DMS114 treated with DMSO at 0.1 percent for 48 hours (cell line): ENCODE results near the gene APBA2.

Experiments used
- DNase-seq: peaks from one replicate; lab custom pipeline; 2025; ENCODE audit not compliant: unreplicated experiment; lab: John Stamatoyannopoulos, UW

The APBA2 gene

DNA sequence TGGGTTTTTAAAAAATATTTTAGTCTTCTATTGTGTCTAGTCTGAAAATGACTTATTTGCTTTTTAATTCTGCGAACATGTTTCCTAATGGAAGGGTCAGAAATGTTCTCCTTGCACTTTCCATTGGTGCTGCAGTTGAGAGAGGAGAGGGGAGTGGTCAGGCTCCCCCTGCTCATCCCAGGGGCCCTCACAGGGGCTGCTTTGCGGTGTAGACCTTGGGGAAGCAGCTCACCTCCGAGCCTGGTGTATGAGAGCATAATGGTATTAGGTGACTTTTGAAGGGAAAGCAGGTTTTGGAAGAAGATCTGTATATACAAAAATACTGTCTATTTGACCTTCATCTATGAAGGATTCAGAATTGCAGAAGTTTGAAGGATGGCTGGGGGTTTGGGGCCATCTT is 28.3 kb downstream of the APBA2 start:
- DNase-seq: no peak

DNA sequence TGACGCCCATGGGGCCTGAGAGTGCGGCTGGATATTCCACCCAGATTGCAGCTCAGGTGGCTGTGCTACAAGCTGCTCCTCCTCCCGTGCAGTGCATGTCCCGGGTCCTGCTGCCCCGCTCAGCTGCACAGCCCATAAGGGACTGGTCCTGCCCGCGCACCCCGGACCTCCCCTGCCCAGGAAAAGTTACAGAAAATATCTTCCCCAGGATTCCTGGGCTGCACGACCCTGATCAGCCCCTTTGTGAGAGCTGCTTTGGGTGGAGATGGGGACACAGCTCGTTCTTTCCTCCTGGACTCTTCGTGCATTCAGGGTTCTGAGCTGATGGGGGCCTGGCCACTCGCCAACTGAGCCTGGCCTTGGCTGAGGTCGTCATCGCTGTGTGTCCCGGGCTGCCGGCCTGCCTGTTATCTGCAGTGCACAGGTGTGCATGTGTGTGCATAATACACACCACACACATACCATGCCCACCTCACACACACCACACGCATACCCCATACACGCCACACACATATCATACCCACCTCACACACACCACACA is 28.8 kb downstream of the APBA2 start:
- no peak for DNase-seq

DNA sequence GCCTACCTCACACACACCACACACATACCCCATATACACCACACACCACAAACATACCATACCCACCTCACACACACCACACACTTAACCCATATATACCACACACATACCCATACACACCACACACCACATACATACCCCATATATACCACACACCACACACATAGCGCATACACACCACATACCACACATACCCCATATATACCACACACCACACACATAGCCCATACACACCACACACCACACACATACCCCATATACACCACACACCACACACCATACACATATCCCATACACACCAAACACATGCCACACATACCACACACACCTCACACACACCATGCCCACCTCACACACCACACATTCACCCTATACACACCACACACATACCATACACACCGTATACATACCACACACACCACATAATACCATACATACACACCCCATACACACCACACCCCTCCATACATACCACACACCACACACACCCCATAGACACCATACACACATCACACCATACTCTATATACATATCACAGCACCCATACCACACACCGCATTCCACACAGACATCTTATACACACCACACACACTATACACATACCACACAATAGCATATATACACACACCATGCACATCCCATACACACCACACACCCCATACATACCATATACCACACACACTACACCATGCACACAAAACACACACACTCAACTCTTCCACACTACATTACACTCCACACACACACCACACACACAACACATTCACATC is 29.5 kb downstream of the APBA2 start:
- DNase-seq: no peak

GRCh38 chr15:28915935-28916334 is 30.2 kb downstream of the APBA2 start:
- no peak for DNase-seq

DNA sequence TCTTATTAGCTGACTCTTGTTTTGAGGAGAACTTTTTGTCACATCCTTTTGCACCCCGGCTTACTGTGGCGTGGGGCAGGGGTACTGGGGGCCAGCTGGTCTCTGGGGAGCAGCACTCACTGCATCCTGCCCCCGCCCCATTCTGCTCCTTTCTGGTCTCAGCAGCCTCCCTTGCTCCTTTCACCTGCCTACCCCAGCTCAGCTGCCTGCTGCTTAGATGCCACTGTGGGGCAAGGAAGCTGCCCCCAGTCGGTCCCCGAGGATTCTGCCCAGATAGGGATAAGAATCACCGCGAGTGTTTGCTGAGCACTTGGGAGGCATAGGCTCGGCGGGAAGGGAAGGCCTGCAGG is 32.0 kb downstream of the APBA2 start:
- DNase-seq: no peak

DNA sequence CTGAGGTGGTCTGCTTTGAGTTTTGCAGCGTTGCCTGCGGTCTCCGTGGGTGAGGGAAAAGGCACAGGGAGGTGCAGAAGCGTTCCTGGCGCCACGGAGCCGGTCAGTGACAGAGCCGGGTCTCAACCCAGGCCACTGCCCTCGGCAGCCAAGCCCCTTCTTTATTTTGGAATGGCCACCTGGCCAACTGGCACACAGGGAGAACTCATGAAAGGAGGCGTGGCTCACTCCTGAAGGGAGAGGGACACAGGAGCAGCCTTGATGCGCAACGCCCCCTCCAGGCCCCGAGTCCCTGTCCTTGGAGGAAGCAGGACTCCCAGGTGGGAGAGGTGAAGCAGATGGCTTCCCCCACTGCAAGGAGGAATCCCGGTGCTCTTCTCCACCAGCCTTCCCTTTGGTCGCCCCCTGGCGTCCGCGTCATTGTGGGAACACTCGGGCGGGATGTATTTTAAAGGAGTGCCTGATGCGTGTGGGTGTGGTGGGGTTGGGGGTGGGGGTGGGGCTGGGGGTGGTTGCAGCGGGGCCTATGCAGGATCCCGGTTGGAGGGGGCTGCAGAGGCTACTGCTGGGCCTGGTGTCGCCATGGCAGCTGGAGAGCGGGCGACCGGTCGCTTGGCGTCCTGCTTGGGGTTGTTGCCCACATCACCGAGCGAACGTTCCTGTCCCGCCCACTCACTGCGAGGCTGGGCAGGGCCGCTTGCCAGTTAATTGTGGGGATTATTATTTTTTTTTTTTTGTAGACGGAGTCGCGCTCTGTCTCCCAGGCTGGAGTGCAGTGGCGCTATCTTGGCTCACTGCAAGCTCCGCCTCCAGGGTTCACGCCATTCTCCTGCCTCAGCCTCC is 32.6 kb downstream of the APBA2 start:
- DNase-seq: no peak

- no peak for DNase-seq
Observed at GRCh38 chr15:28919201-28919635, 33.4 kb downstream of the APBA2 start.

DNA sequence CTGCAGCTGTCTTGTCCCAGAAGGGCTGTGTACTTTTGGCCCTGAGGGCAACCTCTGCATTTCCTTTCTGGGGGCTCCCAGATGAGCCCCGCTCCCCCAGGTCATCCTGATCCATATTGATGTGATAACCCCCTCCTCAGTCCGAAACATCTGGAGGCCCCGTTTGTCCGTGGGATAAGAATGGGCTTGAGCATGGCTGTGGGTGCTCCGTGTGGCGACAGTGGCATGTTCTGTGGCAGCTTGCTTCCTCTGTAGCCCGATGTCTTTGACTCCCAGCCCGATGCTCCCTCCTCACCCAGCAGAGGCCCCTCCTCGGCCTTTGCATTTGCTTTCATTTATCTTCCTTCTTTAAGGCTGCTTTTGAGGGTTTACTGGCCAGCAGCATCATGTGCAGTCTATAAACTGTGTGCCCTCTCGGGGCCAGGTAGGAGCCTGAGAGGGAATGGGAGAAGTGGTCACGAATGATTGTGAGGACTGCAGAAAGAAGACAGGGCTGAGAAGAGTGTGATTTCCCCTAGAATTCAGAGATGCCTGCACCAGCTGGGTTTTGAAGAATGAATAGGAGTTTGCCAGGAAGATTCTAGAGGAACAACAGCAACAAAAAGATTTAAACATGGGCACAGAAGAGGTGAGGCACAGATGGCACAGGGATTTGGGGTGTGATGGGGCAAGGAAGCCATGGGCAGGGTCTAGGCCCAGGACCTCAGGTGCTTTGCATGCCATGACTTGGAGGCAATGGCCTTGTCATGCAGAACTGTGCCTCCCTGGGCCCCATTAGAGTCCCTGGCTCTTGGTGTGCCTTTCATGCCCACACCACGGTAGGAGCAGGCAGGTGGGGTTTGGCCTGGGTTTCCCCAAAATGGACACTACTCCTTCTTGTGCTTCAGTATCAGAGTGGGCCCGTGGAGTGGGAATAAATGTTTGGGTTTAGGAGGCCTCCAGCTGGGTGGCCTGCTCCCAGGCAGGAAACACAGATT is 34.2 kb downstream of the APBA2 start:
- no peak for DNase-seq

- no peak for DNase-seq
Observed at GRCh38 chr15:28920781-28921331, 35.1 kb downstream of the APBA2 start.

- DNase-seq: no peak
Observed at GRCh38 chr15:28921336-28921735, 35.6 kb downstream of the APBA2 start.

DNA sequence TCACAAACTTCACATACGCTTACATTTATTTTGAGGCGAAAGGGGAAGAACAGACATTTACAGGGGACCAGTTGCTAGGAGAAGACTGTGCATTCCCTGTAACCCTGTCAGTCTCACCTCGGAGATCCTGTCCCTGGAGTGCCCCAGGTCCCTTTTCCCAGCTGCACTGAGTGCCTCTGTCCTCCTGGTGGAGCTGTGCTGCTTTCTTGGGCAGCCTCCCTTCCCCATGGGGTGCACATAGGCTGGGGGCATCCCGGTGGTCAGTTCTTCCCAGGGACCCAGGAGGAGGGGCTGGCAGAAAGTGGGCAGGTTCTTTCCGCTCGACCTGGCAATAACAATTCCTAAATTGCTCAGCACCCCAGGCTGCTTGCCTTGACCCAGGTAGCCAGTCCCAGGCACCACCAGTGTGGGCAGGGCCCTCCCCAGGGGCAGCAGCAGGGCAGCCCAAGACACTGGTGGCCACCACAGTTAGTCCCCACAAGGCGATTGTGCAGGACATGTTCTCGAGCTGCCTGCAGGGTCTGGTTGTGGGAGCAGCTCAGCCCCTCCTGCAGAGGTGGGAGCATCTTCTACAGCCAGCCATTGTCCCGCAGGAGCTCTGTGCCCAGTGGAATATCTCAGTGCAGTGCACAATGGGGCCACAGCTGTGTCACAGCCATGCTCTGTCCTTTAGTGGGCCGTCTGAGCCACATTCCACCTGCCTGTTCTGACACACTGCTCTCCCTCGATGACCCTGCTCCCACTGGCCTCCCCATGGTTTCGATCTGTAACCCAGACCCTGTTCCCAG is 36.3 kb downstream of the APBA2 start:
- no peak for DNase-seq

DNA sequence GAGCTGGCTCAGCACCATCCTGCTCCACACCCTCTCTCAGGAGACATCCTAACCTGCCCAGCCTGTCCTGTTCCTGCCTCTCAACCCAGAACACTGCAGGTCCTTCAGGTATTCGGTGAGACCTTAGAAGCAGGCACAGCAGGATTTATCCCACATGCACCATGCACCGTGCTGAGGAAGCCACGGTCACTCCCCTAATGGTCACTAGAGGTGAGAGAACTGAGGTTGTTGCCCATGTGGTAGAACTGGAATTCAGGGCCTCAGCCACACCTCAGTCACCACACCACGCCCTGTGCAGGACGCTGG is 36.9 kb downstream of the APBA2 start:
- DNase-seq: no peak

GRCh38 chr15:28923726-28924280 is 38.0 kb downstream of the APBA2 start:
- DNase-seq: no peak

GRCh38 chr15:28927043-28927442 is 41.3 kb downstream of the APBA2 start:
- DNase-seq: no peak

- no peak for DNase-seq
Observed at GRCh38 chr15:28929200-28929599, 43.4 kb downstream of the APBA2 start.

GRCh38 chr15:28930011-28930410 is 44.2 kb downstream of the APBA2 start:
- DNase-seq: no peak

DNA sequence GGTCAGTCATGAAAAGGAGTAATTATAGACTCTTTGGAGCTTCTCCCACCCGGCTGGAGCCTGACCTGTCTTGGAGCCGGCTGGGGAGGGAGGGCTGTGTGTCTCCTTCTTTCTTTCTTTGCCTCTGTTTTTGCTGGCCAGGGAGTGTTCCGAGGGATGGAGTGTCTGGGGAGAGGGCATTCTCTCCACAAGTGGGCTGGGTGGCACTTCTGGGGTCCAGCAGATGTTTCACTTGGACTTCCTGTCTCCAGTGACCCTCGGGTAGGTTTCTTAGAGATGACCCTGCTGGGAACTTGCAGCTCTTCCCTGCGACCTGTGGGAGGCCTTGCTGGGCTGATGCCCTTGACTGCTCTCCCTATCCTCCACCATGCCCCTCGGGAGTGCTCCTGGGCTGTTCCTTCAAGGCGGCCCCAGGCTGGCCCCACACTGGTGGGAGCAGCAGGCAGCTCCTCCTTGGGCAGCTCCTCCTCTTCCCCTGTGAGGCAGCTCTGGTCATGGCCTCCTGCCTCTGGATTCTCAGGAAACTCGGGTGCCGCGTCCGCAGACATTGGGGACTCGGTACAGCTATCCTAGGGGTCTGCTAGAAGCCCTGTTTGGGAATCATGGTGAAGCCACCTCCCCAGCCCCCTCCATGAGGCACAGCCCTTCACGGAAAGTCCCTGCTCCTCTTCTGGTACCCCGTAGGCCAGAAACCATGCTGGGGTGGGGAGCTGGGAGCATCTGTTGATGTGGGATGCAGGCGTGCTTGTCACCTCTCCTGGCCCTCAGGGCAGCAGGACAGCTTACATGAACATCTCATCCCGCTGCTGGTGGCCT is 44.9 kb downstream of the APBA2 start:
- DNase-seq: no peak

DNA sequence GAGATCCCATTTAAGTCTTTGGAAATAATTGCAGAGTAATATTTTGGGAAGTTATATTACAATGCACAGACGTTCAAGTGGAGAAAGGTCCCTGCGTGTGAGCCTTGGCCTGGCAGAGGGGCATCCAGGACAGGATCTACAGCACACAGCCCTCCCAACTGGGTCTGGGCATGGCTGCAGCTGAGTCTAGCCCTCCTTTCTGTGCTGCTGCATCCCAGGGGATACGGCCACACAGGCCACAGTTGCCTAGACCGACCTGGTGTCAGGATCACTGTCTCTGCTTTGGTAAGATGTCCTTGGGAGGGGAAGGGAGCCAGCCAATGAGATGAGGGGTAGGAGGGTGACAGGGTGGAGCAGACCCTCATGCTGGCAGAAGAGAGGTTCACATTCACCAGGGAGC is 46.1 kb downstream of the APBA2 start:
- DNase-seq: no peak

GRCh38 chr15:28932361-28932760 is 46.6 kb downstream of the APBA2 start:
- no peak for DNase-seq
